Breast epithelium (tissue), 3 donors: ENCODE measurements around the gene KCNV2.

ENCODE experiments used
- POLR2A ChIP-seq: fragments of 450-650 bp; IDR thresholded peaks from one replicate; pipeline ENCODE4 v1.6.1; 2016; ENCODE audit warnings: antibody characterized with exemption, mild to moderate bottlenecking, moderate library complexity
- TF ChIP-seq, protein P1 (sequence below), 3 donors: fragments of 450-650 bp; IDR thresholded peaks; one replicate each; pipeline ENCODE4 v1.5.1; 2016 to 2017; ENCODE audit warnings: antibody characterized with exemption in 3 of 3, mild to moderate bottlenecking in 3 of 3, moderate library complexity in 3 of 3

DNA sequence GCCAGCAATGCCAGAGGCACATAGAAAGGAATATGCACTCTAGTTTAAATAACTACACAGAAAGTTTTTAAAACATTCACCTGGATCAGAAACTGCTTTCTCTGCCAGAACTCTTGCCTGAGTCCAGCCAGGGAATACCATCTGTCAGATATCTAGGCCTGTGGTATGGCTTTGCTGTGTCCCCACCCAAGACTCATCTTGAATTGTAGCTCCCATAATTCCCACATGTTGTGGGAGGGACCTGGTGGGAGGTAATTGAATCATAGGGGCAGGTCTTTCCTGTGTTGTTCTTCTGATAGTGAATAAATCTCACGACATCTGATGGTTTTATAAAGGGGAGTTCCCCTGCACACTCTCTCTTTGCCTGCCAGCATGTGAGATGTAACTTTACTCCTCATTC lies 41.5 kb upstream of the KCNV2 start:
- no peak for TF ChIP-seq POLR2A
- TF ChIP-seq, protein P1, sequence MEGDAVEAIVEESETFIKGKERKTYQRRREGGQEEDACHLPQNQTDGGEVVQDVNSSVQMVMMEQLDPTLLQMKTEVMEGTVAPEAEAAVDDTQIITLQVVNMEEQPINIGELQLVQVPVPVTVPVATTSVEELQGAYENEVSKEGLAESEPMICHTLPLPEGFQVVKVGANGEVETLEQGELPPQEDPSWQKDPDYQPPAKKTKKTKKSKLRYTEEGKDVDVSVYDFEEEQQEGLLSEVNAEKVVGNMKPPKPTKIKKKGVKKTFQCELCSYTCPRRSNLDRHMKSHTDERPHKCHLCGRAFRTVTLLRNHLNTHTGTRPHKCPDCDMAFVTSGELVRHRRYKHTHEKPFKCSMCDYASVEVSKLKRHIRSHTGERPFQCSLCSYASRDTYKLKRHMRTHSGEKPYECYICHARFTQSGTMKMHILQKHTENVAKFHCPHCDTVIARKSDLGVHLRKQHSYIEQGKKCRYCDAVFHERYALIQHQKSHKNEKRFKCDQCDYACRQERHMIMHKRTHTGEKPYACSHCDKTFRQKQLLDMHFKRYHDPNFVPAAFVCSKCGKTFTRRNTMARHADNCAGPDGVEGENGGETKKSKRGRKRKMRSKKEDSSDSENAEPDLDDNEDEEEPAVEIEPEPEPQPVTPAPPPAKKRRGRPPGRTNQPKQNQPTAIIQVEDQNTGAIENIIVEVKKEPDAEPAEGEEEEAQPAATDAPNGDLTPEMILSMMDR (IDR thresholded peaks at IDR 0.05), result no peak
